ENCODE results near the gene FIS1. TPM values are rescaled to one million over a fixed set of nuclear protein-coding genes. Genes with fewer than 3 reads are reported as not detected.

The FIS1 gene
- total and polyA plus RNA-seq, 2 experiments from 2014 or later, result 130 to 131 TPM

GRCh38 chr7:101243646-101244374 lies 1.1 kb downstream of the FIS1 start (continued):
- TF ChIP-seq ZNF462 (CRISPR knock-in tag; IDR thresholded peaks at IDR 0.05) (no peak), EZH2phosphoT487 (IDR thresholded peaks at IDR 0.05; ENCODE audit: unreplicated experiment) (no peak), EZH2 (IDR thresholded peaks at IDR 0.05; ENCODE audit: low read depth, unreplicated experiment) (no peak), NANOG (IDR thresholded peaks at IDR 0.05; ENCODE audit: borderline replicate concordance) (no peak), REST (IDR thresholded peaks at IDR 0.05; ENCODE audit: unreplicated experiment) (no peak), STAT1 (IDR thresholded peaks at IDR 0.05; ENCODE audit: unreplicated experiment) (no peak), CREB1 (CRISPR knock-in tag; IDR thresholded peaks at IDR 0.05; ENCODE audit: low read depth) (0 out of 2 replicates have a peak, but pooled peaks have one; percentile 33), ZNF114 (CRISPR knock-in tag; IDR thresholded peaks at IDR 0.05) (no peak)
